HG03460 (cell line): Measurements from ENCODE around the gene KCNAB1.
A peak's percentile ranks its signal among the peaks of the same experiment; 100 is the strongest.

Experiments used
- ATAC-seq: cut with Tn5 transposase; IDR thresholded peaks from one replicate; pipeline ENCODE4 v1.9.1; 2021; ENCODE audit not compliant: unreplicated experiment

The KCNAB1 gene

GRCh38 chr3:156518726-156519125 is 398.3 kb downstream of the KCNAB1 start:
- no peak for ATAC-seq

DNA sequence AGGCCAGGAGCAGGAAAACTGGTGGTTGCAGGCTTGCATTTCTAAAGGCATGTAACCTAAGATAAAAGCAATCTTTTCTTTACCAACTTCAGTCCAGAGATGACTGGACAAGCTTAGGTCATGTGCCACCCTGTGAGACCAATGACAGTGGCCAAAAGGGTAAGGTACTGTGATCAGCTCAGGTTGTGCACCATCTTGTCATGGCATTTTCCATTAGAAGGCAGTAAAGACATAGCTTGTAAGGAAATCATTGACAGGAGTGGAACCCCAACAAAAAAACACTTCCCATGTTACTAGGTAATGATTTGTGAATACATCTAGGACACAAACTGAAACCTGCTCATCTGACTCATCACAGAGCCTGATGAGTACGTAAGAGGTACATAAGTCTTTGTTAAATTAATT is 399.4 kb downstream of the KCNAB1 start:
- peak; percentile 83 for ATAC-seq

DNA sequence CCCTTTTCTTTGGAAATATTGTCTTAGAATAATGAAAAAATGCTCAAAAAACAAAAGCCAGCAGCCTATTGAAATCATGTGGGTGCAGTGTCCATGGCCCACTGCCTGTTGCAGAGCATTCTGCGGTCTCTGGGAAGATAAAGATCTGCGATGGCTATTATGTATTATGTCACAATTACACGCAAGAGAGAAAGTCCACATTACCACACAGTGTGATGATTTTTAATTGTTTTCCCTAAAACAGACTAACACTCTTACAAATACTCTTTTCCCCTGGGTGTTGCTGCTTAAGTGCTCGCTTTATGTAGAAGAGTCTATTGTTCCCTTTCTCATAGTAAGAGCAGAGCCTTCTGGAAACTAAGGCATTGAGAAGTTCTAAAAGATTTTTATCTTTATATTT is 402.3 kb downstream of the KCNAB1 start:
- no peak for ATAC-seq

DNA sequence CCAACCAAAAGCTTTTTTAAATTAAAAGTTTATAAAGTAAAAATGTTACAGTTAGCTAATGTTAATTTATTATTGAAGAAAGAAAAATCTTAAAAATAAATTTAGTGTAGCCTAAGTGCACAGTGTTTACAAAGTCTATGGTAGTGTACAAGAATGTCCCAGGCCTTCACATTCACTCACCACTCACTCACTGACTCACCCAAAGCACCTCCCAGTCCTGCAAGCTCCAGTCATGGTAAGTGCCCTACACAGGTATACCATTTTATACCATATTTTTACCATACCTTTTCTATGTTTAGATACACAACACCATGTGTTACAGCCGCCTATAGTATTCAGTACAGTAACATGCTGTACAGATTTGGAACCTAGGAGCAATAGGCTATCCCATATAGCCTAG is 405.4 kb downstream of the KCNAB1 start:
- no peak for ATAC-seq

GRCh38 chr3:156527060-156527459 is 406.7 kb downstream of the KCNAB1 start:
- no peak for ATAC-seq

GRCh38 chr3:156530980-156531379 is 410.6 kb downstream of the KCNAB1 start:
- no peak for ATAC-seq

- ATAC-seq: no peak
Observed at GRCh38 chr3:156532730-156533129, 412.4 kb downstream of the KCNAB1 start.

DNA sequence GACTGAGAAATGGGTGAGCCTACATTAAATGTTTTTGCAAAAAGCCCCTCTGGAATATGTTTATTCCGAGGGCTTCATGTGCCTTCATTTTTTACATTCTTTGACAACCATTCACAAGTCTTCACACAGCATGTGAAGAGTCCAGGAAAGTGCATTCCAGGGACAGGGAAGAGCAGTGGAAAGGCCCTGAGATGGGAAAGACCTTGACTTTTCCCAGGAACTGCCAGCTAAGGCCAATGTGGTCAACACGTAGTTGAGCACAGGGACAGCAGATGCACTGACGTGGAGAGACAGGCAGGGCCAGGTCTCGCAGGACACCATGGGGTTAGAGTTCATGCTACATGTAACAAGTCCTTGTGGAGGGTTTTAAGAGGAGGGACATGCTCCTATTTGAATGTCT is 412.8 kb downstream of the KCNAB1 start:
- ATAC-seq: no peak

DNA sequence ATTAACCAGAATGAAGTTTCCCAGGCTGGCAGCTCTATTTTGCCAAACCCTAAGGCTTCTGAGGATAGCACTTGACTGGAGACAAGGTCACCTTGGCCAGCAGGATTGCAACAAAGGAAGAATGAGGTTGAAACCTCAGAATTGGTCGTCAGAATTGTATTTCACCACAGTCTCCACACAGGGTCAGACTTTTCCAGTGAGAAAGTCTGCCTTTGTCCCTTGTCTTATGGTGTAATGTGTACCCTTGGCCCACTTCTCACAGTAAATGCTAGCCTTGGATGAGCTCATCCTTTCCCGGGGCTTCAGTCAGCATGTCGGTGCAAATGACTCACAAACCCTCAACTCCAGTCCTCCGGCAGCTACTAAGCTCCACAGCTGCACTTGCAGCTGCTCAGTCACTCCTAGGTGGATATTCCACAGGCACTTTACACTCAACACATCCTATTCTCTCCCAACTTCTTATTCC is 414.8 kb downstream of the KCNAB1 start:
- no peak for ATAC-seq

GRCh38 chr3:156535798-156536197 is 415.4 kb downstream of the KCNAB1 start:
- no peak for ATAC-seq

DNA sequence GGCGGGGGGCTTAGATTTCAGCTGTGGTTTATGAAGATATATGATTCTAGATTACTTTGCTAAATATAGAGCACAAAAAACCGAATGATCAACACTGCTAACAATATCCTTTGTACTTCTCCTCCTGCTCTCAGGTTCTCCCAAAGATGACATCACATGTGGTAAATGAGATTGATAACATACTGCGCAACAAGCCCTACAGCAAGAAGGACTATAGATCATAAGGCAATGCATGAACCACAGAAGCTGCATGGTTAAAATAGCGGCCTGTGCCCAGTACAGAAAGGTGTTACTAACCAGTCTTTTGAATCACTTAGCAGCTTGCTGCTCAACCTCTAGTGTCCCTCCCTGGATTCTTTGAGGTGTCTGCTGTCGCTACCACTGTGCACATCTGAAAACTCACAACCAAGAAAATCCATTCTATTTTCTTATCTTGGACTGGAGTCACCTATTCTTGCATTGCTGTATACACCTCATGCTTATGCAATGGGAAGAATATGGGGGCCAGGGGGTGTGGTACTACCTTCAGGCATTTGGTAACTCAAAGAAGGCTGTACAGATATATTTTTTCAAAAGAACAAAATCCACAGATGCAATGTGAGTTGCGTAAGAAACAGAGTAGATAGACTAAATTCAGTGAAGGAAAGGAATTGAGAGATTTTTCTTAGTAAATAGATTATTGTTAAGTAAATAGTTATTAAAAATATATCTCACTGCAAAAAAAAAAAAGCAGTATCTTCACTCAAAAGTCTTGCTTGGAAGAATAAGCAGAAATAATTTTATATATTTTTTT is 416.3 kb downstream of the KCNAB1 start:
- no peak for ATAC-seq

GRCh38 chr3:156539051-156539450 is 418.7 kb downstream of the KCNAB1 start:
- ATAC-seq: no peak

GRCh38 chr3:156539802-156540201 is 419.4 kb downstream of the KCNAB1 start:
- no peak for ATAC-seq

- no peak for ATAC-seq
Observed at GRCh38 chr3:156542101-156543042, 422.0 kb downstream of the KCNAB1 start.

DNA sequence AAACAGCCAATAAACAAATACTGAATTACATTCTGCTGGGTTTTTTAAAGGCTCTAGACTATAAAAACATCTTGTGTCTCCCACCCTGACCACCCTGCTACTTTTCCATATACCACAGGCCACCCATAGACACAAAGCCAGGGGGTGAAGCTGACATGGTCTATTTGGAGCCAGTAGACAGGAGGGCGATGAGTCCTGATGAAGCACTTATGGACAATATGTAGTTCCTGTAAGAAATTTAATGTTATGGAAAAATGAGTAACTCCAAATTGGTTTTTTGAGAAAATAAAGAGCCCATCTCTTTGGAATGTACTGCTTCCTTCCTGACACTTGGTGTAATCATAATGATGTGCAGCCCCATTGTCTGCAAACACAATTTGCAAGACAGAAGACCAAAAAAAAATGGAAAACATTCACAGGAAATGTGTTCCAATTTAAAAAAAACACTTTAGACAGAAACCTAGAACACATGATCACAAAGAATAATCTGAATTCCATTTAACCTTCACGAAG is 422.7 kb downstream of the KCNAB1 start:
- no peak for ATAC-seq

GRCh38 chr3:156547637-156548036 is 427.3 kb downstream of the KCNAB1 start:
- no peak for ATAC-seq

- no peak for ATAC-seq
Observed at GRCh38 chr3:156548041-156548687, 427.8 kb downstream of the KCNAB1 start.

DNA sequence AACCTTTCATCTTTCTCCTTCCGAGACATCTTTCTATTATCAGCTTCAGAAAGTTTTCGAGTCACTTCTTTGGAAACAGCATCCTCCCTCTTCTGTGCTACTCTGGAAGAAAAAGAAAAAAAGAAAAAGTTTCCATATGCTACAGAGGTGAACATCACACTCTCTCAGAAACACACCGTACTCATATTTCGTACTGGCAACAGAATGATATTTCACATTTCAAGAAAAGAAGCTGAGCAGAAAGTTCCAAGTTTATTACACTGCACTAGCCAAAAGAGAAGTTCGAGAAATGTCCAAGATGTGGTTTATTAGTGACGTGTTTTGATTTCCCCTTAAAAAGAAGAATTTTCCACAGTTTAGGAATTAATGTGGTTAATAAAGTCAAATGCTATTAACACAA is 428.5 kb downstream of the KCNAB1 start:
- no peak for ATAC-seq

DNA sequence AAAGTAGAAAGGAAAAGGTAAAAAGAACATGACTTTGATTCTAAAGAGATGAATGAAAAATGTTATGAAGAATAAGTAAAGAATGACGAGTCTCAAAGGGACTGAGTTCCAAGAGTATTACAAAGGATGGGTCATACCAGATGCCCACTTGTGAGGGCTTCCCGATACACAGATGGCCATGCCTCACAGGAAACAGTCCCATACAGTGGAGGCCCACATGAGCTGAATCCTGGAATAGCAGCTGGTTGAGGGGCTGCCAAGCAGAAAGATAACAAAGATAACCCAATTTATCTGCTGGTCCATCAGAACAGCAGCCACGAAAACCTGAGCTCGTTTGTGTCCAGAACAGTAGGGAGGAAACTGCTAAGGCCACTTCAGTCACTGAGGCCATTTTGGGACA is 430.9 kb downstream of the KCNAB1 start:
- no peak for ATAC-seq

DNA sequence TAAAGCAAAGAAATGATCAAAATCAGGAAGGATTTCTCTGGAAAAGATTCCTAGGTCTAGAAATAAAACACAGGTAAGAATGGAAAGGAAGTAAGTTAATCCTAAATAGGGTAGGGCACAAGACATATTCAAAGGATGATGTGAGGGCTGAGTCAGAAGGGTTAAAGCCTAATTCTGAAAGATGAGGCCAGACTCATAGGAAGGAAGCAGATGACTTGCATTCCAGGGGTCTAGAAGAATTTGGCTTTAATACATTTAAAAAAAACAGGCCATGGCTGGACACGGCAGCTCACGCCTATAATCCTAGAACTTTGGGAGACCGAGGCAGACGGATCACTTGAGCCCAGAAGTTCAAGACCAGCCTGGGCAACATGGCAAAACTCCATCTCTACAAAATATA is 431.4 kb downstream of the KCNAB1 start:
- no peak for ATAC-seq

GRCh38 chr3:156552973-156553372 is 432.6 kb downstream of the KCNAB1 start:
- ATAC-seq: no peak
